Mucosa of descending colon (tissue), 3 donors: ENCODE measurements around the gene CRYL1. TPM values are rescaled to one million over a fixed set of nuclear protein-coding genes. Genes with fewer than 3 reads are reported as not detected.

ENCODE experiments used
- ATAC-seq: fragments of 200-7000 bp; cut with Tn5 transposase; one replicate; pipeline ENCODE4 v1.9.1; 2020; ENCODE audit warnings: mild to moderate bottlenecking, moderate library complexity
- DNase-seq, 3 donors: peaks; one replicate each; pipeline ENCODE4 v3.0.0-alpha.2; 2020
- H3K36me3 ChIP-seq: fragments of 200-600 bp; one replicate; pipeline ENCODE4 v1.8.0; 2021; ENCODE audit warnings: low read depth, mild to moderate bottlenecking
- H3K4me1 ChIP-seq: fragments of 200-600 bp; one replicate; pipeline ENCODE4 v1.8.0; 2021; ENCODE audit warnings: low read depth, mild to moderate bottlenecking
- H3K4me3 ChIP-seq: fragments of 200-600 bp; one replicate; pipeline ENCODE4 v1.8.0; 2021; ENCODE audit warnings: mild to moderate bottlenecking
- H3K9me3 ChIP-seq: fragments of 200-600 bp; one replicate; pipeline ENCODE4 v1.8.0; 2021; ENCODE audit warnings: mild to moderate bottlenecking
- intact Hi-C, 2 donors: fragments of 100-400 bp; cut with DNase I in 1 of 2; cut with micrococcal nuclease in 1 of 2; formaldehyde crosslinking; loops; one replicate each; pipeline versions ENCODE4 v1.11.0 to v1.11.1; 2022; cut with DNase I, micrococcal nuclease
- total RNA-seq, 3 donors: library from RNA; stranded (reverse); fragmentation: NEBNext Ultra II Directional in 2 of 3; extraction: Animal tissue kit (Norgen Biotek cat#: 25700) in 2 of 3; gene quantifications; one replicate each; pipeline versions ENCODE4 v1.2.1 to v1.2.4, GENCODE V29; 2021 to 2023
- TF ChIP-seq, protein P1 (sequence below): fragments of 200-600 bp; IDR thresholded peaks from one replicate; pipeline ENCODE4 v1.8.0; 2022; ENCODE audit warnings: antibody characterized with exemption, mild to moderate bottlenecking
- donor health status: DM: no; HTN: no; CAD: no; lungs with moderate emphysema.
- donor health status: DM: no; HTN: no; CAD: no.
- donor health status: DM: no; HTN: yes; CAD: no.

The CRYL1 gene
- total RNA-seq, 3 donors from 2014 or later: 49.2 to 141 (median 106) TPM

DNA sequence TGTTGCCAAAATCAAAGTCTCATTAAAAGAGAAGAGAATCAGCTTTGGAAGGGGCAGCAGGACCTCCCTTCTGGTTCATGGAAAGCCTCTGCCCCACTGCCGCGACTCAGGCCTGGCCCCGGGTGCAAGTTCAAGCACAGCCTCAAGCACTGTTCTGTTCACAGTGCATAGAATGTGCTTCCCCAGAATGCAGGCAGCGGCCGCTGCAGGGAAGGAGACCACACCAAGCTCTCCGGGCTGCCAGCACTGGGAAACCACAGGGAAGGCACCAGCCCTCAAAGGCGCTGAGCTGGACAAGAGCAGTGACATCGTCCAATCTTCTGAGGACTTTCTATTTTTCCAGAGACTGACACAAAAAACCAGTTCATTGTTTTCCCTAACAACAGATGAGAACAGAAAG is 55.5 kb downstream of the CRYL1 start:
- H3K4me1 ChIP-seq: no peaks in the 10 kb centered on the region
- TF ChIP-seq, protein P1, sequence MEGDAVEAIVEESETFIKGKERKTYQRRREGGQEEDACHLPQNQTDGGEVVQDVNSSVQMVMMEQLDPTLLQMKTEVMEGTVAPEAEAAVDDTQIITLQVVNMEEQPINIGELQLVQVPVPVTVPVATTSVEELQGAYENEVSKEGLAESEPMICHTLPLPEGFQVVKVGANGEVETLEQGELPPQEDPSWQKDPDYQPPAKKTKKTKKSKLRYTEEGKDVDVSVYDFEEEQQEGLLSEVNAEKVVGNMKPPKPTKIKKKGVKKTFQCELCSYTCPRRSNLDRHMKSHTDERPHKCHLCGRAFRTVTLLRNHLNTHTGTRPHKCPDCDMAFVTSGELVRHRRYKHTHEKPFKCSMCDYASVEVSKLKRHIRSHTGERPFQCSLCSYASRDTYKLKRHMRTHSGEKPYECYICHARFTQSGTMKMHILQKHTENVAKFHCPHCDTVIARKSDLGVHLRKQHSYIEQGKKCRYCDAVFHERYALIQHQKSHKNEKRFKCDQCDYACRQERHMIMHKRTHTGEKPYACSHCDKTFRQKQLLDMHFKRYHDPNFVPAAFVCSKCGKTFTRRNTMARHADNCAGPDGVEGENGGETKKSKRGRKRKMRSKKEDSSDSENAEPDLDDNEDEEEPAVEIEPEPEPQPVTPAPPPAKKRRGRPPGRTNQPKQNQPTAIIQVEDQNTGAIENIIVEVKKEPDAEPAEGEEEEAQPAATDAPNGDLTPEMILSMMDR: no peak
- H3K4me3 ChIP-seq: no peak overlapping the region
- no peaks in the 10 kb centered on the region for H3K36me3 ChIP-seq
- intact Hi-C loops: no loop called here
- DNase-seq (no peak), ATAC-seq (no peak)
- H3K9me3 ChIP-seq: no peaks in the 10 kb centered on the region

DNA sequence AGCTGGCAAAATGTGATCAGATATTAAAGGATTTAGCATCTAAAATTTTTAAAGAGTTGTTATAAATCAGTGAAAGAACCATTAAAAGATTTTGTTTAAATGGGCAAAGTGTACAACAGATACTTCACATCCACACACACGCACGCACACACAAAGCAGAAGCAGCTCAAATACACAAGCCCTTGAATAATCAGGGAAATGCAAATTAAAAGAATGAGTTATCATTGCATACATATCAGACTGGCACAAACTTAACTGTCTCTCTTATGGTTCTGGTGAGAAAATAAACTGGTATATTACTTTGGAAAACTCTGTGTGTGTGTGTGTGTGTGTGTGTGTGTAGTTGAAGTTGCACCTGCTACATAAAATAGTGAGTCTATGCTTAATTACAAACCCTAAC is 59.3 kb downstream of the CRYL1 start:
- Histone ChIP-seq H3K9me3 (no peaks in the 10 kb centered on the region), H3K4me3 (no peak overlapping the region), H3K4me1 (no peaks in the 10 kb centered on the region), H3K36me3 (no peaks in the 10 kb centered on the region)
- DNase-seq (no peak), ATAC-seq (no peak)
- intact Hi-C loops: no loop called here
- TF ChIP-seq, protein P1: no peak

DNA sequence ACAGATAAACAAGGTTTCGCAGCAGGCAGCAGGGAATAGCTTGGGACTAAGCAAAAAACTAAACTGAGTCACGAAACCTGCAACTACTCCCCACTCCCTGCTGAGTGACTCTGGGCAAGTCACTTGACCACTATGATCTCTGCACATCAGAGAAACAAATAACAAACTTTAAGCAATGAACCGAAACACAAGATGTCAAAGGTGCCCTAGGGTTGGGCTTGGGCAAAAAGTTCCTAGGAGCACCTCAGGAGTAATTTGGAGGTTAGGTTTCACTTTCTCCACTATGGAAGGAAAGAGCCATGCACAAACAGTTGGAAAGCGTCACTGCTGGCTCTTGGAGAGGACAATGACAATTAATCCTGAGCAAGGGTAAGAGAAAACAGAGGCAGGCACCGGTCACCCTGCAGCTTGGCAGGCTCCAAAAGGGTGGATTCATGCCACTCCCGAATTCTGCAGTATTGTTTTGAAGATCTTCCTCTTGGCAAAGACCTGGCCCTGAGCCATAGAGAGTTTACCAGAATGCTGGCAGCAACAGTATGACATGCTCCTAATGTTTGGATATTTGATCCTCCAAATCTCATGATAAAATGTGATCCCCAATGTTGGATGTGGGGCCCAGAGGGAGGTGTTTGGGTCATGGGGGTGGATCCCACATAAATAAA is 60.3 kb downstream of the CRYL1 start:
- TF ChIP-seq, protein P1: no peak
- Histone ChIP-seq H3K4me1 (no peaks in the 10 kb centered on the region), H3K4me3 (no peak overlapping the region), H3K36me3 (no peaks in the 10 kb centered on the region), H3K9me3 (no peaks in the 10 kb centered on the region)
- DNase-seq: peak in 2 of 3 donors; percentile 39 to 68
- intact Hi-C loops: no loop called here
- ATAC-seq: peak; percentile 72

DNA sequence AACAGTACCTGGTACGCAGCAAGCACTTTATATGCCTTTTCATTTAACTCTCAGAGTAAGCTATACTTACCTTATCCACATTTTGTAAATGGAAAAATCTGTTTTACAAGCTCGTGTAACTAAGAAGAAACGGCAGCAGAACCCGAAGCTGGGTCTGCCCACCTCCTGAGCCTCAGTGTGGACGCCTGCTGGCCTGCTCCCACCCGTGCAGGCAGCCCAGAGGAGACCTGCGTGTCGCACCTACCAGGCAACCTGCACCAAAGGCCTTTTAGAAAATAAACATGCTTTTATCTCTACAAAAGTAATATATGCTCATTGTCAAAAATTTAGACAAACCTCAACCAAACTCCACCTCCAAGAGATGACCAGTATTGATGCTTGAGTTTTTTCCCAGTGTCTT is 62.7 kb downstream of the CRYL1 start:
- Histone ChIP-seq H3K36me3 (no peaks in the 10 kb centered on the region), H3K4me1 (no peaks in the 10 kb centered on the region), H3K4me3 (no peak overlapping the region), H3K9me3 (no peaks in the 10 kb centered on the region)
- ATAC-seq: no peak
- no peak for DNase-seq
- intact Hi-C loops: no loop called here
- TF ChIP-seq, protein P1: no peak

DNA sequence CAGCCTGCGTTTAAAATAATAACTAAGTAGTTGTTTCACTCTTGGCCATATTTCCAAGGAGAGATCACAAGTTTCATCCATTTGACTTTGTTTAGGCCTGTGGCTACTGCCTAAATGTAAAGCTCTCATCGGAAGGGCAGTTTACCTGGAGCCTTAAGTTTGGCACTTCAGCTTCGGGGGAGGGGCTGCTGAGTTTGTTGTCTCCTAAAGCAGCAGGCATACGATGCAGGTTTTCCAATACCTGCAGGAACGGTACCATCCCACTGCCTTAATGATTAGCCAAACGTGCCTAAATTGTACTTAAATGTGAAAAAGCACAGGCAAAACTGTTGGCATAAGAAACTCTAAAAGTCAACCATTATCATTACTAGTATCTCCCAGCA is 63.1 kb downstream of the CRYL1 start:
- Histone ChIP-seq H3K4me1 (no peaks in the 10 kb centered on the region), H3K36me3 (no peaks in the 10 kb centered on the region), H3K9me3 (no peaks in the 10 kb centered on the region), H3K4me3 (no peak overlapping the region)
- TF ChIP-seq, protein P1: no peak
- ATAC-seq (no peak), DNase-seq (no peak)
- intact Hi-C loops: no loop called here
